Measurements from ENCODE around the gene TULP4.

The TULP4 gene

GRCh38 chr6:158311193-158311592 lies 1.1 kb upstream of the TULP4 start:
- Histone ChIP-seq H3K9me3 (ENCODE audit: control insufficient read depth, insufficient read depth, low read length) (no peaks in the 10 kb centered on the region), H3K27me3 (ENCODE audit: control insufficient read depth, insufficient read depth, low read length) (no peaks in the 10 kb centered on the region), H3K27ac (ENCODE audit: low read length) (no peak overlapping the region), H3K4me1 (ENCODE audit: control insufficient read depth, insufficient read depth, low read length) (no peaks in the 10 kb centered on the region), H3K4me3 (ENCODE audit: low read length) (no peak overlapping the region), H3K36me3 (ENCODE audit: control insufficient read depth, insufficient read depth, low read length) (0 out of 2 replicates have a peak, but pooled peaks cover 3% of the 10 kb centered on the region)
- WGBS (ENCODE audit: insufficient coverage, insufficient read length) = no CpG with 5 or more reads among the region's 8 CpGs
- no peak for DNase-seq (ENCODE audit: low read depth, low spot score)

- Histone ChIP-seq H3K9me3 (ENCODE audit: control insufficient read depth, insufficient read depth, low read length) (no peaks in the 10 kb centered on the region), H3K27me3 (ENCODE audit: control insufficient read depth, insufficient read depth, low read length) (no peaks in the 10 kb centered on the region), H3K36me3 (ENCODE audit: control insufficient read depth, insufficient read depth, low read length) (0 out of 2 replicates have a peak, but pooled peaks cover 3% of the 10 kb centered on the region), H3K27ac (ENCODE audit: low read length) (no peak overlapping the region), H3K4me3 (ENCODE audit: low read length) (no peak overlapping the region), H3K4me1 (ENCODE audit: control insufficient read depth, insufficient read depth, low read length) (no peaks in the 10 kb centered on the region)
- no CpG with 5 or more reads among the region's 4 CpGs for WGBS (ENCODE audit: insufficient coverage, insufficient read length)
- DNase-seq (ENCODE audit: low read depth, low spot score) = no peak
These were observed 639 bp upstream of the TULP4 start for GRCh38 chr6:158311626-158312025.

- H3K4me1 ChIP-seq (ENCODE audit: control insufficient read depth, insufficient read depth, low read length) = no peaks in the 10 kb centered on the region
- H3K4me3 ChIP-seq (ENCODE audit: low read length) = no peak overlapping the region
- H3K36me3 ChIP-seq (ENCODE audit: control insufficient read depth, insufficient read depth, low read length) = 0 out of 2 replicates have a peak, but pooled peaks cover 3% of the 10 kb centered on the region
- no peak for DNase-seq (ENCODE audit: low read depth, low spot score)
- no peaks in the 10 kb centered on the region for H3K27me3 ChIP-seq (ENCODE audit: control insufficient read depth, insufficient read depth, low read length)
- no CpG with 5 or more reads among the region's 11 CpGs for WGBS (ENCODE audit: insufficient coverage, insufficient read length)
- no peak overlapping the region for H3K27ac ChIP-seq (ENCODE audit: low read length)
- no peaks in the 10 kb centered on the region for H3K9me3 ChIP-seq (ENCODE audit: control insufficient read depth, insufficient read depth, low read length)
These were observed 570 bp downstream of the TULP4 start for GRCh38 chr6:158312672-158313397.

- H3K4me3 ChIP-seq (ENCODE audit: low read length) = no peak overlapping the region
These were observed 1.7 kb downstream of the TULP4 start for GRCh38 chr6:158313989-158314388.

GRCh38 chr6:158314737-158315136 lies 2.5 kb downstream of the TULP4 start:
- Histone ChIP-seq H3K9me3 (ENCODE audit: control insufficient read depth, insufficient read depth, low read length) (no peaks in the 10 kb centered on the region), H3K4me1 (ENCODE audit: control insufficient read depth, insufficient read depth, low read length) (no peaks in the 10 kb centered on the region), H3K27ac (ENCODE audit: low read length) (no peak overlapping the region), H3K27me3 (ENCODE audit: control insufficient read depth, insufficient read depth, low read length) (no peaks in the 10 kb centered on the region), H3K36me3 (ENCODE audit: control insufficient read depth, insufficient read depth, low read length) (0 out of 2 replicates have a peak, but pooled peaks cover 3% of the 10 kb centered on the region), H3K4me3 (ENCODE audit: low read length) (no peak overlapping the region)
- no CpG with 5 or more reads among the region's 3 CpGs for WGBS (ENCODE audit: insufficient coverage, insufficient read length)
- DNase-seq (ENCODE audit: low read depth, low spot score) = no peak

More at GRCh38 chr6:158313989-158314388, 1.7 kb downstream of the TULP4 start:
- H3K4me1 ChIP-seq (ENCODE audit: control insufficient read depth, insufficient read depth, low read length) = no peaks in the 10 kb centered on the region
- WGBS (ENCODE audit: insufficient coverage, insufficient read length) = no CpG with 5 or more reads among the region's 9 CpGs
- H3K27me3 ChIP-seq (ENCODE audit: control insufficient read depth, insufficient read depth, low read length) = no peaks in the 10 kb centered on the region
- H3K36me3 ChIP-seq (ENCODE audit: control insufficient read depth, insufficient read depth, low read length) = 0 out of 2 replicates have a peak, but pooled peaks cover 3% of the 10 kb centered on the region
- H3K27ac ChIP-seq (ENCODE audit: low read length) = no peak overlapping the region
- H3K9me3 ChIP-seq (ENCODE audit: control insufficient read depth, insufficient read depth, low read length) = no peaks in the 10 kb centered on the region
- no peak for DNase-seq (ENCODE audit: low read depth, low spot score)

GRCh38 chr6:158316022-158316421 lies 3.8 kb downstream of the TULP4 start:
- WGBS (ENCODE audit: insufficient coverage, insufficient read length) = no CpG with 5 or more reads among the region's 3 CpGs
- H3K9me3 ChIP-seq (ENCODE audit: control insufficient read depth, insufficient read depth, low read length) = no peaks in the 10 kb centered on the region
- H3K4me3 ChIP-seq (ENCODE audit: low read length) = no peak overlapping the region
- H3K27ac ChIP-seq (ENCODE audit: low read length) = no peak overlapping the region
- 0 out of 2 replicates have a peak, but pooled peaks cover 3% of the 10 kb centered on the region for H3K36me3 ChIP-seq (ENCODE audit: control insufficient read depth, insufficient read depth, low read length)
- no peak for DNase-seq (ENCODE audit: low read depth, low spot score)
- no peaks in the 10 kb centered on the region for H3K27me3 ChIP-seq (ENCODE audit: control insufficient read depth, insufficient read depth, low read length)
- no peaks in the 10 kb centered on the region for H3K4me1 ChIP-seq (ENCODE audit: control insufficient read depth, insufficient read depth, low read length)

- H3K27ac ChIP-seq (ENCODE audit: low read length) = no peak overlapping the region
- H3K9me3 ChIP-seq (ENCODE audit: control insufficient read depth, insufficient read depth, low read length) = no peaks in the 10 kb centered on the region
- no peak for DNase-seq (ENCODE audit: low read depth, low spot score)
- no peaks in the 10 kb centered on the region for H3K36me3 ChIP-seq (ENCODE audit: control insufficient read depth, insufficient read depth, low read length)
- H3K4me3 ChIP-seq (ENCODE audit: low read length) = no peak overlapping the region
- no peaks in the 10 kb centered on the region for H3K4me1 ChIP-seq (ENCODE audit: control insufficient read depth, insufficient read depth, low read length)
- H3K27me3 ChIP-seq (ENCODE audit: control insufficient read depth, insufficient read depth, low read length) = no peaks in the 10 kb centered on the region
These were observed 9.7 kb downstream of the TULP4 start for GRCh38 chr6:158321960-158322359.

- Histone ChIP-seq H3K27ac (ENCODE audit: low read length) (no peak overlapping the region), H3K27me3 (ENCODE audit: control insufficient read depth, insufficient read depth, low read length) (no peaks in the 10 kb centered on the region), H3K9me3 (ENCODE audit: control insufficient read depth, insufficient read depth, low read length) (no peaks in the 10 kb centered on the region), H3K4me3 (ENCODE audit: low read length) (no peak overlapping the region), H3K4me1 (ENCODE audit: control insufficient read depth, insufficient read depth, low read length) (no peaks in the 10 kb centered on the region), H3K36me3 (ENCODE audit: control insufficient read depth, insufficient read depth, low read length) (no peaks in the 10 kb centered on the region)
- no peak for DNase-seq (ENCODE audit: low read depth, low spot score)
These were observed 10.1 kb downstream of the TULP4 start for GRCh38 chr6:158322400-158322723.

- DNase-seq (ENCODE audit: low read depth, low spot score) = no peak
These were observed 10.7 kb downstream of the TULP4 start for GRCh38 chr6:158322724-158323560.

GRCh38 chr6:158323561-158323958 lies 11.3 kb downstream of the TULP4 start:
- H3K9me3 ChIP-seq (ENCODE audit: control insufficient read depth, insufficient read depth, low read length) = no peaks in the 10 kb centered on the region
- no CpG with 5 or more reads among the region's 2 CpGs for WGBS (ENCODE audit: insufficient coverage, insufficient read length)
- no peak overlapping the region for H3K4me3 ChIP-seq (ENCODE audit: low read length)
- no peaks in the 10 kb centered on the region for H3K27me3 ChIP-seq (ENCODE audit: control insufficient read depth, insufficient read depth, low read length)
- DNase-seq (ENCODE audit: low read depth, low spot score) = no peak
- no peak overlapping the region for H3K27ac ChIP-seq (ENCODE audit: low read length)
- no peaks in the 10 kb centered on the region for H3K36me3 ChIP-seq (ENCODE audit: control insufficient read depth, insufficient read depth, low read length)
- H3K4me1 ChIP-seq (ENCODE audit: control insufficient read depth, insufficient read depth, low read length) = peaks cover under 1% of the 10 kb centered on the region; the same call in 1 of the 2 replicates

More at GRCh38 chr6:158322724-158323560, 10.7 kb downstream of the TULP4 start:
- Histone ChIP-seq H3K4me1 (ENCODE audit: control insufficient read depth, insufficient read depth, low read length) (no peaks in the 10 kb centered on the region), H3K27me3 (ENCODE audit: control insufficient read depth, insufficient read depth, low read length) (no peaks in the 10 kb centered on the region), H3K9me3 (ENCODE audit: control insufficient read depth, insufficient read depth, low read length) (no peaks in the 10 kb centered on the region), H3K36me3 (ENCODE audit: control insufficient read depth, insufficient read depth, low read length) (no peaks in the 10 kb centered on the region), H3K27ac (ENCODE audit: low read length) (no peak overlapping the region), H3K4me3 (ENCODE audit: low read length) (no peak overlapping the region)
- no CpG with 5 or more reads among the region's 11 CpGs for WGBS (ENCODE audit: insufficient coverage, insufficient read length)

All from iPS DF 6.9 (cell line).